ENCODE data around the gene LCN6.

The LCN6 gene

DNA sequence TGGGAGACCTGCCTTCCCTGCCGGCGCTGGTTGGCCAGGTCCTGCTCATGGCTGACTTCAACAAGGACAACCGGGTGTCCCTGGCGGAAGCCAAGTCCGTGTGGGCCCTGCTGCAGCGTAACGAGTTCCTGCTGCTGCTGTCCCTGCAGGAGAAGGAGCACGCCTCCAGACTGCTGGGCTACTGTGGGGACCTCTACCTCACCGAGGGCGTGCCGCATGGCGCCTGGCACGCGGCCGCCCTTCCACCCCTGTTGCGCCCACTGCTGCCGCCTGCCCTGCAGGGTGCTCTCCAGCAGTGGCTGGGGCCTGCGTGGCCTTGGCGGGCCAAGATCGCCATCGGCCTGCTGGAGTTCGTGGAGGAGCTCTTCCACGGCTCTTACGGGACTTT lies 25.4 kb downstream of the LCN6 start:
- Mint-ChIP-seq H3K27ac (no peak overlapping the region), H3K27me3 (ENCODE audit: low read depth) (peaks cover 5% of the 10 kb centered on the region), H3K36me3 (ENCODE audit: low read depth) (peaks cover 30% of the 10 kb centered on the region), H3K4me3 (no peak overlapping the region), H3K4me1 (peaks cover 14% of the 10 kb centered on the region), H3K9me3 (no peaks in the 10 kb centered on the region)
- TF ChIP-seq CTCF (IDR thresholded peaks at IDR 0.05; ENCODE audit: unreplicated experiment in 3 of 3), result no peak

DNA sequence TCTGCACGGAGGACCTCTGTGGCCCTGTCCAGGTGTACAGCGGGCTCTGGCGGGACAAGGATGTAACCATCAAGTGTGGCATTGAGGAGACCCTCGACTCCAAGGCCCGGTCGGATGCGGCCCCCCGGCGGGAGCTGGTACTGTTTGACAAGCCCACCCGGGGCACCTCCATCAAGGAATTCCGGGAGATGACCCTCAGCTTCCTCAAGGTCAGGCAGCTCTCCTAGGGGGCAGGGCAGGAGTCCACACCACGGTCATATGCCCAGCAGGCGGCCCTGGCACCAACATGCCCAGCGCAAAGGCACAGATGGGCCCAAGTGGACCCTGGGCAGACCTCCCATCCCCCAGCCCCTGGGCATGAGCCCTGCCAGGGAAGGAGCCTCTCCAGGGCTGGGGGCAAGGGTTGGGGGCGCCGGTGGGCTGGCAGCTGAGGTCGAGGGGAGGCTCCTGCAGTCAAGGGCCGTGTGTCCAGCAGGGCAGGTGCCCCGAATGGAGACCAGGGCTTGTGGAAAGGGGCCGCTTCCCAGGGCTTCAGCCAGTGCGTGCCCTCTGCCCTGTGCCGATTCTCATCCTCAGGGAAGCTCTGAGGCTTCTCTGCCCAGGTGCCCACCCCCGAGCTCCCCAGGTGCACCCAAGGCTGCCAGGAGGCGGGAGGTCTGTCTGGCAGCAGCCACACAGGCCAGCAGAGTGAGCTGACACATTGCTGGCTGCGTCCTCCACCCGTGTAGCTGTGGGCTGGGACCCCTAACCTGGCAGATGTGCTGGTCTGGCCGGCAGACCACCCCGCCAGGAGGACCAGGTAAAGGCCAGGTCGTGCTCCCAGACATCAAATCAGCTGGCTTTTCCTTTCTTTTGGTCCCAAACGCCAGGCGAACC lies 26.0 kb downstream of the LCN6 start:
- Mint-ChIP-seq H3K4me1 (peaks cover 14% of the 10 kb centered on the region), H3K4me3 (no peak overlapping the region), H3K9me3 (no peaks in the 10 kb centered on the region), H3K27ac (no peak overlapping the region), H3K27me3 (ENCODE audit: low read depth) (peaks cover 5% of the 10 kb centered on the region), H3K36me3 (ENCODE audit: low read depth) (peaks cover 30% of the 10 kb centered on the region)
- no peak for TF ChIP-seq CTCF (IDR thresholded peaks at IDR 0.05; ENCODE audit: unreplicated experiment in 3 of 3)

GRCh38 chr9:136721339-136722092 lies 26.8 kb downstream of the LCN6 start:
- Mint-ChIP-seq H3K27me3 (ENCODE audit: low read depth) (peaks cover under 1% of the 10 kb centered on the region), H3K9me3 (no peaks in the 10 kb centered on the region), H3K4me3 (peak overlapping the region in 1 of 3 experiments; percentile 12), H3K27ac (no peak overlapping the region), H3K4me1 (peaks cover 8% of the 10 kb centered on the region), H3K36me3 (ENCODE audit: low read depth) (peaks cover 25% of the 10 kb centered on the region)
- no peak for TF ChIP-seq CTCF (IDR thresholded peaks at IDR 0.05; ENCODE audit: unreplicated experiment in 3 of 3)

DNA sequence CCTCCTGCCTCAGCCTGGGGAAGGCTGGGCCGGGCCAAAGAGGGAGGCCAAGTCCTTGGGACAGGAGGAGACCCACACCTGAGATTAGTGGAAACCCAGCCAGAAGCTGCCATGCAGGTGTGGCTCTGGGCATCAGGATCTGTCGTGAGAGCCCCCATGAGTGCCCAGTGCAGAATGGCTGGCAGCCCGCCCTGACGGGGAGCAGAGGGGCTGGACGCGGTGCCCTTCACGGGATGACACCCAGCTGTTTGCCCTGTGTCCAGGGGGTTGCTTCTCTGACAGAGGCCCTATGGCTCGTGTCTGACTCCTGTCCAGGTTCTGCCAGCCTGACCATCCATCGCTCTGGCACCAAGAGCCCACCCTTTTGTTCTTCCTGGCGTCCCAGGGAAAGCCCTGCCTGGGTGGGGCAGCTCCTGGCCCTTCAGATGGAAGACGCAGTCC lies 27.4 kb downstream of the LCN6 start:
- Mint-ChIP-seq H3K9me3 (no peaks in the 10 kb centered on the region), H3K27me3 (ENCODE audit: low read depth) (no peaks in the 10 kb centered on the region), H3K36me3 (ENCODE audit: low read depth) (peaks cover 19% of the 10 kb centered on the region), H3K4me3 (peak overlapping the region in 1 of 3 experiments; percentile 12), H3K27ac (no peak overlapping the region), H3K4me1 (peaks cover 7% of the 10 kb centered on the region)
- TF ChIP-seq CTCF (IDR thresholded peaks at IDR 0.05; ENCODE audit: unreplicated experiment in 3 of 3), result no peak

DNA sequence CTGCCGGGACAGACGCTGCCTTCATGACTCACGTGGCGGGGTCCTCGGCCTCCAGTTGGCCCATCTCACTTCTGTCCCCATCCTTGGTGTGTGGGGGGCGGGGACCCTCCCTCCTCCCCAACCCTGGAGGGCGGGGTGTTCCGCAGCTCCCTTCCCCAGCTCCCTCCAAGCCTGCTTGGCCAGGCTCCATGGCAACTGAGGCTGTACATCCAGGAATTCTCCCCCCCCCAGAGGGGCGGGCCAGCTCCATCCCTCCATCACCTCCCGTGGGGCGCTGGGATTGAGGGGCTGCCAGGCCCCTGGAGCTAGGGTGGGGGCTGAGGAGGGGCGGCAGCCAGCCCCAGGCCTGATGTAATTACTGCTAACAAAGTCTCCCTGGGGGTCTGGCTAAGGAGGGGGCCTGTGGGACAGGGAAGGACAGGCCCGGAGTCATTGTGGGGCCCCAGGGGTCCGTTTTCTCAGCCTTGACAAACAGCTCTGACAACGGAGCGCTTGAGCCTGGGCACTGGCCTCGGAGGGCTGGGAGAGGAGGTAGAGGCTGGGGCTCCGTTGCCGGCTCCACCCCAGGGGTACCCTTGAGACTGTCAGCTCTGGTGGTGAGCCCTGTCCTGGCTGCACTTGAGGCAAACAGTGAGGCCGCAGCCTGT lies 28.0 kb downstream of the LCN6 start:
- peaks cover 16% of the 10 kb centered on the region for H3K36me3 Mint-ChIP-seq (ENCODE audit: low read depth)
- no peak overlapping the region for H3K4me3 Mint-ChIP-seq
- TF ChIP-seq CTCF (IDR thresholded peaks at IDR 0.05; ENCODE audit: unreplicated experiment in 3 of 3), result no peak
- peak overlapping the region in 1 of 3 experiments; percentile 40 for H3K27ac Mint-ChIP-seq
- H3K4me1 Mint-ChIP-seq, result peaks cover 12% of the 10 kb centered on the region
- H3K9me3 Mint-ChIP-seq, result no peaks in the 10 kb centered on the region
- no peaks in the 10 kb centered on the region for H3K27me3 Mint-ChIP-seq (ENCODE audit: low read depth)
